Measurements from ENCODE around the gene ZNF280C.
"Not testable (repeated sequence)": the region's sequence is repeated elsewhere in the genome, so short reads cannot be mapped to it uniquely, and the experiment has no call there.

- not testable (repeated sequence) for TF ChIP-seq CTCF (IDR thresholded peaks at IDR 0.05); REST (IDR thresholded peaks at IDR 0.05; ENCODE audit: insufficient read depth in 1 of 2, low read depth in 2 of 2, low read length in 1 of 2)
These were observed 692 bp upstream of the ZNF280C start for GRCh38 chrX:130269391-130269790.

All from Panc1 (cell line).